ENCODE measurements around the gene RAB36.

Gene RAB36

DNA sequence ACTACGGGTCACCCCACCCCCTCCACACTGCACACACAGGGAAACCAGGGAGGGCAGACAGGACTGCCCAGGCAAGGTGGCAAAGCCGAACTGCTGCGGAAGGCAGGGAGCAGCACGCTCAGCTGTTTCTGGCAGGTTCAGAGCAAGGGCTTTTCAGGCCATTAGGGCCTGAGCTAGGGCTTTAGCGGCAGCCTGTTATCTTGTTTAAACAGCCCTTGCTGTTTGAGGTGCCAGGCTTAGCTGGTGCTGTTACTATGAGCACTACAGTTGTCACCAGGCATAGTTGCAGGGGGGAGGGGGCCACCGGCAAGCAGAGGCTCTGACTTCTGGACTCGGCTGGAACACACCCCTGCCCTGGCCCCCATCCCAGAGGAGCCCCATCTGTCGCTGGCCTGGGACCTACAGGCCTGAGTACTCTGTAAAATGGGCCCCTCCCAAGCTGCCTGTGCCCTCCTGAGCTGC is 38.3 kb upstream of the RAB36 start:
- no peak for TF ChIP-seq CTCF (IDR thresholded peaks at IDR 0.05; ENCODE audit: low read depth, low read length, missing control alignments)
- no peak for DNase-seq
- in situ Hi-C loops (cut with HindIII; ENCODE audit: low pct_ligation_motif_present, low sequenced_read_pairs), result no loop called here
- Histone ChIP-seq H3K27ac (no peak overlapping the region), H3K36me3 (replicated peaks) (no peaks in the 10 kb centered on the region), H3K4me3 (ENCODE audit: low read depth, low read length) (no peak overlapping the region), H3K27me3 (replicated peaks) (peaks cover 32% of the 10 kb centered on the region)

- no peaks in the 10 kb centered on the region for H3K36me3 ChIP-seq (replicated peaks)
- no peak overlapping the region for H3K27ac ChIP-seq
- TF ChIP-seq CTCF (IDR thresholded peaks at IDR 0.05; ENCODE audit: low read depth, low read length, missing control alignments), result no peak
- H3K4me3 ChIP-seq (ENCODE audit: low read depth, low read length), result no peak overlapping the region
- in situ Hi-C loops (cut with HindIII; ENCODE audit: low pct_ligation_motif_present, low sequenced_read_pairs), result no loop called here
- no peak for DNase-seq
- peaks cover 37% of the 10 kb centered on the region for H3K27me3 ChIP-seq (replicated peaks)
These were observed 37.6 kb upstream of the RAB36 start for GRCh38 chr22:23107487-23108248.

DNA sequence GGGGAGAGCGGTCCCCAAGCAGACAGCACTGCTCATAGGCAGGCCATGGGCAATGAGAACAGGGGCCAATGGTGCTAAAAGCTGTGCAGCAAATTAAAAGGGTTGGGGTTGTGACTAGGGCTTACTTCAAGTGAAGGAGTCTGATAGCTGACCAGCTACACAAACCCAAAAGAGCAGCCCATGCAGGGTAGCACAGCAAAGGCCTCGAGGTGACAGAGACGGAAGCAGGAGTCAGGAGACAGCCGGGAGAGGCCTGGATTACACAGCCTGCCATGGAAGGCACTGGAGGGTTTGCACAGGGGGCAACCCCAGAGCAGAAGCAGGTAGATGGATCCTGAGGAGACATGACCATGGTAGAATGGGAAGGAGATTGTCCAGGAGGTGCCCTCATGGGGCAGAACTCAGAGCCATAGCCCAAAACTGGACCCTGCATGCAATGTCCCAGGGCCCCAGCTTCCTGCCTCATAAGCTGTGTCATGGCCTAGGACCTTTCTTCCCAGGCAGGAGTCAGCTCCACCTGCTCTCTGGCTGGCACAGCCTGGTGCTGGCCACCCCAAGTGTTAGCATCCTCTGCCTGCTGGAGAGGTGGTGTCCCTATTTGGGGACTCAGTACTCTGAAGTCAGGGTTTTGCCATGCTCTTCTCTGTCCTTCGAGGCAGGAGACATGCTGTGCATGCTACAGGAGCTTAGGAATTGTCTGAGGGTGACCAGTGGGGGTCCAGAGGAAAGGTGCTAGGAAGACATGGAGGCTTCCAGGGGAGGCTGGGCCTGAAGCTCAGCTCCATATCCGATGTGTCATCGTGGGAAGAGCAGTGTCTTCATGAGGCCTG is 36.8 kb upstream of the RAB36 start:
- DNase-seq, result no peak
- no peaks in the 10 kb centered on the region for H3K36me3 ChIP-seq (replicated peaks)
- H3K27me3 ChIP-seq (replicated peaks), result peaks cover 44% of the 10 kb centered on the region
- no peak overlapping the region for H3K27ac ChIP-seq
- H3K4me3 ChIP-seq (ENCODE audit: low read depth, low read length), result no peak overlapping the region
- in situ Hi-C loops (cut with HindIII; ENCODE audit: low pct_ligation_motif_present, low sequenced_read_pairs), result no loop called here
- no peak for TF ChIP-seq CTCF (IDR thresholded peaks at IDR 0.05; ENCODE audit: low read depth, low read length, missing control alignments)

DNA sequence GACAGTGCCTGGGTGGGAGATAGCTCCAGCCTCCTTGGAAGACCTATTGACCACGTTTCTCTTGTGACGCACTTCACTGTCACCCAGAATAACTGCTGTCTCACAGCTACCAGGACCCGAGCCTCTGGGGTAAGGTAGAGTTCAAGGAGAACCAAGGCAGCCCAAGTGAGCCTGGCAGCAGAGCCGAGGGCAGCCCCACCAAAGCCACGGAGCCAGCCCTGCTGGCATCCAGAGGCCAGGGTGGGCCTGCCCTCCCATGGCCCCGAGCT is 36.3 kb upstream of the RAB36 start:
- DNase-seq, result no peak
- H3K4me3 ChIP-seq (ENCODE audit: low read depth, low read length), result no peak overlapping the region
- H3K36me3 ChIP-seq (replicated peaks), result no peaks in the 10 kb centered on the region
- no peak for TF ChIP-seq CTCF (IDR thresholded peaks at IDR 0.05; ENCODE audit: low read depth, low read length, missing control alignments)
- H3K27ac ChIP-seq, result no peak overlapping the region
- in situ Hi-C loops (cut with HindIII; ENCODE audit: low pct_ligation_motif_present, low sequenced_read_pairs), result no loop called here
- H3K27me3 ChIP-seq (replicated peaks), result peaks cover 42% of the 10 kb centered on the region

DNA sequence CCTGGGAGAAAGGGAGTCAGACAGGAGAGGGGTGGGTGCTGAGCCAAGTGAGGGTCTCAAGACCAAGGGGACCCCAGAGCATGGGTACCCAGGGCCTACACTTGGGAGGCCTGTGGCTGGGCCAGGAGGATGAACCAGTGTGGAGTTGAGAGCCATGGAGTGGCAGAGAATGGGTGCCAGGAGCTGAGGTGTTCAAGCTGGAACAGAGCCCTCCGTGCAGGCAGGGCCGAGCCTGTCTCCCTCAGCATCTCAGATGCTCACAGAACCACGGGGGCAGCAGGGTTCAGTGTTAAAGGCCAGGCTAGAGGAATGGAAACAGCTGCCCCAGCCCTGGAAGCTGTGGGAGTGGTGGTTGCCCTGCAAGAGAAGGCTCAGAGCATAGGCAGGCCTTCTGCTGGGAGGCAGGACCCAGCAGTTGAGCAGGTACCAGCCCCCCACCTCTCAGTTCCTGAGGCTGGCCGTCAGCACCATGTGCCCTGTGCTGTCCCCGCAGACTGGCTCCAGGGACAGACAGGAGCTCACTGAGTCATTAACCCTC is 35.8 kb upstream of the RAB36 start:
- no peaks in the 10 kb centered on the region for H3K36me3 ChIP-seq (replicated peaks)
- no peak for TF ChIP-seq CTCF (IDR thresholded peaks at IDR 0.05; ENCODE audit: low read depth, low read length, missing control alignments)
- H3K27me3 ChIP-seq (replicated peaks), result peaks cover 42% of the 10 kb centered on the region
- H3K4me3 ChIP-seq (ENCODE audit: low read depth, low read length), result no peak overlapping the region
- DNase-seq, result no peak
- in situ Hi-C loops (cut with HindIII; ENCODE audit: low pct_ligation_motif_present, low sequenced_read_pairs), result no loop called here
- no peak overlapping the region for H3K27ac ChIP-seq

Data from brain microvascular endothelial cell (primary cell).